ENCODE measurements around the gene ACY1.

The ACY1 gene

GRCh38 chr3:51982838-51983577 is at the start of gene ACY1:
Gene ACY1 (plus strand): TSS chr3:51983535. CDS start chr3:51984065, 530 bp downstream.
- peak; percentile 96 for DNase-seq

GRCh38 chr3:51934139-51934850 is 49.0 kb upstream of the ACY1 start:
- no peak for DNase-seq

GRCh38 chr3:51934991-51935885 is 48.1 kb upstream of the ACY1 start:
- no peak for DNase-seq

- no peak for DNase-seq
These were observed 47.2 kb upstream of the ACY1 start for GRCh38 chr3:51935886-51936755.

GRCh38 chr3:51937014-51937413 is 46.3 kb upstream of the ACY1 start:
- DNase-seq: peak; percentile 50

- no peak for DNase-seq
These were observed 45.5 kb upstream of the ACY1 start for GRCh38 chr3:51937611-51938450.

- peak; percentile 35 for DNase-seq
These were observed 44.4 kb upstream of the ACY1 start for GRCh38 chr3:51938780-51939425.

GRCh38 chr3:51940648-51941462 is 42.5 kb upstream of the ACY1 start:
- no peak for DNase-seq

GRCh38 chr3:51941463-51941797 is 41.9 kb upstream of the ACY1 start:
- no peak for DNase-seq

GRCh38 chr3:51941798-51942602 is 41.3 kb upstream of the ACY1 start, which contains the start of the genes PARP3 and RRP9:
Gene PARP3 (plus strand): TSS chr3:51942363. CDS start chr3:51943356, 993 bp downstream.
Gene RRP9 (minus strand): TSS chr3:51941904. CDS start chr3:51941867, 37 bp downstream.
- DNase-seq: peak; percentile 100

- DNase-seq: peak; percentile 52
These were observed 40.5 kb upstream of the ACY1 start for GRCh38 chr3:51942603-51943450.

GRCh38 chr3:51943451-51944391 is 39.6 kb upstream of the ACY1 start:
- peak; percentile 42 for DNase-seq

- no peak for DNase-seq
These were observed 38.8 kb upstream of the ACY1 start for GRCh38 chr3:51944451-51945021.

- DNase-seq: peak; percentile 46
These were observed 38.1 kb upstream of the ACY1 start for GRCh38 chr3:51945031-51945840.

- DNase-seq: peak; percentile 32
These were observed 37.2 kb upstream of the ACY1 start for GRCh38 chr3:51945926-51946705.
